H9 (cell line): ENCODE data around the gene ESRRB. TPM values are rescaled to one million over a fixed set of nuclear protein-coding genes. Genes with fewer than 3 reads are reported as not detected.

Source experiments
- DNase-seq: peaks from one replicate; pipeline ENCODE4 v3.0.0-alpha.2; 2017
- H2AFZ ChIP-seq: one replicate; pipeline ENCODE4 v1.6.1; 2013; ENCODE audit warnings: mild to moderate bottlenecking, low read length, control low read depth, moderate library complexity
- H2AK5ac ChIP-seq: 2 replicates; pipeline ENCODE4 v1.6.1; 2013; ENCODE audit warnings: low read length, control low read depth, mixed read lengths; ENCODE audit not compliant: insufficient read length
- H2BK120ac ChIP-seq: one replicate; pipeline ENCODE4 v1.6.1; 2013; ENCODE audit warnings: low read depth, mild to moderate bottlenecking, low read length, control low read depth, inconsistent platforms; ENCODE audit not compliant: poor library complexity, severe bottlenecking
- H2BK12ac ChIP-seq: 2 replicates; pipeline ENCODE4 v1.6.1; 2013; ENCODE audit warnings: low read length, control low read depth, mixed read lengths, low read depth; ENCODE audit not compliant: insufficient read length
- H2BK15ac ChIP-seq: 2 replicates; pipeline ENCODE4 v1.6.1; 2013; ENCODE audit warnings: low read depth, low read length, control low read depth
- H2BK20ac ChIP-seq: one replicate; pipeline ENCODE4 v1.6.1; 2013; ENCODE audit warnings: low read depth, mild to moderate bottlenecking, low read length, control low read depth, inconsistent platforms; ENCODE audit not compliant: poor library complexity, severe bottlenecking
- H2BK5ac ChIP-seq: 2 replicates; pipeline ENCODE4 v1.6.1; 2013; ENCODE audit warnings: low read length, control low read depth, mixed read lengths; ENCODE audit not compliant: insufficient read length
- H3K14ac ChIP-seq: 2 replicates; pipeline ENCODE4 v1.6.1; 2013; ENCODE audit warnings: low read length, control low read depth; ENCODE audit not compliant: insufficient read depth
- H3K18ac ChIP-seq: 2 replicates; pipeline ENCODE4 v1.6.1; 2013; ENCODE audit warnings: low read depth, mild to moderate bottlenecking, mixed read lengths, low read length, control low read depth; ENCODE audit not compliant: insufficient read length
- H3K23ac ChIP-seq: 2 replicates; pipeline ENCODE4 v1.6.1; 2013; ENCODE audit warnings: low read length, control low read depth, mixed read lengths, low read depth; ENCODE audit not compliant: insufficient read length
- H3K23me2 ChIP-seq: 2 replicates; pipeline ENCODE4 v1.6.1; 2013; ENCODE audit warnings: low read depth, mild to moderate bottlenecking, mixed read lengths, low read length, control low read depth; ENCODE audit not compliant: insufficient read length, poor library complexity, severe bottlenecking
- H3K27ac ChIP-seq: 2 replicates; pipeline ENCODE4 v1.5.1; 2013; ENCODE audit warnings: low read length, control low read depth, mixed read lengths, low read depth; ENCODE audit not compliant: insufficient read length
- H3K27me3 ChIP-seq: 2 replicates; pipeline ENCODE4 v1.6.1; 2013; ENCODE audit warnings: low read length, control low read depth, inconsistent platforms; ENCODE audit not compliant: insufficient read depth
- H3K4ac ChIP-seq: 2 replicates; pipeline ENCODE4 v1.6.1; 2013; ENCODE audit warnings: low read depth, mild to moderate bottlenecking, control low read depth, inconsistent platforms, low read length, moderate library complexity
- H3K4me1 ChIP-seq: 2 replicates; pipeline ENCODE4 v1.6.1; 2013; ENCODE audit warnings: low read length, control low read depth, inconsistent platforms; ENCODE audit not compliant: insufficient read depth
- H3K4me2 ChIP-seq: 2 replicates; pipeline ENCODE4 v1.6.1; 2013; ENCODE audit warnings: low read length, control low read depth, mixed read lengths; ENCODE audit not compliant: insufficient read length, insufficient read depth
- H3K56ac ChIP-seq: 2 replicates; pipeline ENCODE4 v1.6.1; 2013; ENCODE audit warnings: low read depth, mild to moderate bottlenecking, mixed read lengths, low read length, control low read depth; ENCODE audit not compliant: insufficient read length
- H3K79me1 ChIP-seq: 2 replicates; pipeline ENCODE4 v1.6.1; 2013; ENCODE audit warnings: low read depth, mild to moderate bottlenecking, moderate library complexity, low read length, control low read depth, inconsistent platforms; ENCODE audit not compliant: insufficient read depth, poor library complexity, severe bottlenecking
- H3K79me2 ChIP-seq: 2 replicates; pipeline ENCODE4 v1.6.1; 2013; ENCODE audit warnings: low read length, control low read depth, inconsistent platforms; ENCODE audit not compliant: insufficient read depth
- H3K9ac ChIP-seq: 2 replicates; pipeline ENCODE4 v1.6.1; 2013; ENCODE audit warnings: low read length, control low read depth, mixed read lengths; ENCODE audit not compliant: insufficient read length; ENCODE audit errors: extremely low read depth
- H3K9me3 ChIP-seq: one replicate; pipeline ENCODE4 v1.6.1; 2013; ENCODE audit warnings: low read depth, low read length, inconsistent platforms; ENCODE audit not compliant: control insufficient read depth
- H3T11ph ChIP-seq: one replicate; pipeline ENCODE4 v1.6.1; 2013; ENCODE audit warnings: mild to moderate bottlenecking, low read length, control low read depth, inconsistent platforms
- H4K20me1 ChIP-seq: one replicate; pipeline ENCODE4 v1.6.1; 2013; ENCODE audit not compliant: control insufficient read depth, insufficient read length, insufficient read depth
- H4K5ac ChIP-seq: 2 replicates; pipeline ENCODE4 v1.6.1; 2013; ENCODE audit warnings: low read depth, mild to moderate bottlenecking, mixed read lengths, low read length, control low read depth; ENCODE audit not compliant: insufficient read length
- H4K8ac ChIP-seq: replicated peaks from 2 replicates; pipeline ENCODE4 v1.6.1; 2013; ENCODE audit warnings: low read length, control low read depth, mixed read lengths, low read depth; ENCODE audit not compliant: insufficient read length
- H4K91ac ChIP-seq: 2 replicates; pipeline ENCODE4 v1.6.1; 2013; ENCODE audit warnings: low read depth, mild to moderate bottlenecking, moderate library complexity, mixed read lengths, low read length, control low read depth; ENCODE audit not compliant: insufficient read length
- H3K27ac Mint-ChIP-seq, 3 experiments: 2 replicates in 2 of 3; 3 replicates in 1 of 3; pipeline ENCODE4 v1.8.0; 2020 to 2021; ENCODE audit warnings: mixed read lengths in 3 of 3, mild to moderate bottlenecking in 1 of 3, moderate library complexity in 1 of 3
- H3K27me3 Mint-ChIP-seq: 2 replicates; pipeline ENCODE4 v1.8.0; 2021; ENCODE audit warnings: low read depth, mild to moderate bottlenecking, moderate library complexity, mixed read lengths
- H3K36me3 Mint-ChIP-seq, 3 experiments: 2 replicates in 2 of 3; 3 replicates in 1 of 3; pipeline ENCODE4 v1.8.0; 2020 to 2021; ENCODE audit warnings: low read depth in 3 of 3, mixed read lengths in 3 of 3; ENCODE audit not compliant: insufficient read depth in 1 of 3
- H3K4me1 Mint-ChIP-seq, 2 experiments: 2 replicates each; pipeline ENCODE4 v1.8.0; 2020; ENCODE audit warnings: mixed read lengths in 2 of 2
- H3K4me3 Mint-ChIP-seq, 2 experiments: 2 replicates in 1 of 2; 3 replicates in 1 of 2; pipeline ENCODE4 v1.8.0; 2020 to 2021; ENCODE audit warnings: mild to moderate bottlenecking in 2 of 2, mixed read lengths in 2 of 2, moderate library complexity in 1 of 2
- H3K9me3 Mint-ChIP-seq, 2 experiments: 2 replicates in 1 of 2; 3 replicates in 1 of 2; pipeline ENCODE4 v1.8.0; 2020; ENCODE audit warnings: mild to moderate bottlenecking in 2 of 2, mixed read lengths in 2 of 2, moderate library complexity in 1 of 2
- WGBS: extraction: QIAGEN DNeasy Blood & Tissue Kit; methylation state at CpG from one replicate; pipeline ENCODE4 v1.1.7; 2013; ENCODE audit warnings: missing lambda C conversion rate, low lambda C conversion rate, mixed read lengths; ENCODE audit not compliant: insufficient read length; ENCODE audit errors: extremely low coverage; 5-methylcytosine and 5-hydroxymethylcytosine counted together
- total RNA-seq: library from RNA; stranded (reverse); gene quantifications from 2 replicates; pipeline ENCODE4 v1.2.1, GENCODE V29; 2021
- TF ChIP-seq, protein P1 (sequence below): fragments of 200-600 bp; sonication (generic); conservative IDR thresholded peaks from 3 replicates; pipeline ENCODE4 v1.8.0; 2021; ENCODE audit warnings: antibody characterized with exemption, mild to moderate bottlenecking

The ESRRB gene
- total RNA-seq, 1 experiment from 2014 or later: 0.11 TPM

- Histone ChIP-seq H2AFZ (no peak overlapping the region), H3K79me1 (no peaks in the 10 kb centered on the region), H3K27me3 (no peaks in the 10 kb centered on the region), H2BK5ac (no peak overlapping the region), H3K4me2 (no peak overlapping the region), H3K79me2 (no peaks in the 10 kb centered on the region), H3K56ac (no peak overlapping the region), H3T11ph (no peak overlapping the region), H4K5ac (no peak overlapping the region), H2AK5ac (no peak overlapping the region), H3K27ac (no peak overlapping the region), H3K9ac (no peak overlapping the region), H3K14ac (no peak overlapping the region), H4K20me1 (no peaks in the 10 kb centered on the region), H3K23me2 (peaks cover 5% of the 10 kb centered on the region), H3K18ac (no peak overlapping the region), H3K4me1 (peaks cover 4% of the 10 kb centered on the region; the same call in 1 of the 2 replicates), H2BK20ac (no peak overlapping the region), H3K23ac (no peak overlapping the region), H2BK12ac (no peak overlapping the region), H3K4ac (no peak overlapping the region), H2BK120ac (no peak overlapping the region), H2BK15ac (no peak overlapping the region; the same call in 1 of the 2 replicates), H4K8ac (no peak overlapping the region), H4K91ac (no peak overlapping the region), H3K9me3 (no peaks in the 10 kb centered on the region)
- no CpG with 5 or more reads among the region's 3 CpGs for WGBS
- no peaks in the 10 kb centered on the region for H3K36me3 Mint-ChIP-seq
- H3K4me3 Mint-ChIP-seq: no peak overlapping the region
- TF ChIP-seq, protein P1, sequence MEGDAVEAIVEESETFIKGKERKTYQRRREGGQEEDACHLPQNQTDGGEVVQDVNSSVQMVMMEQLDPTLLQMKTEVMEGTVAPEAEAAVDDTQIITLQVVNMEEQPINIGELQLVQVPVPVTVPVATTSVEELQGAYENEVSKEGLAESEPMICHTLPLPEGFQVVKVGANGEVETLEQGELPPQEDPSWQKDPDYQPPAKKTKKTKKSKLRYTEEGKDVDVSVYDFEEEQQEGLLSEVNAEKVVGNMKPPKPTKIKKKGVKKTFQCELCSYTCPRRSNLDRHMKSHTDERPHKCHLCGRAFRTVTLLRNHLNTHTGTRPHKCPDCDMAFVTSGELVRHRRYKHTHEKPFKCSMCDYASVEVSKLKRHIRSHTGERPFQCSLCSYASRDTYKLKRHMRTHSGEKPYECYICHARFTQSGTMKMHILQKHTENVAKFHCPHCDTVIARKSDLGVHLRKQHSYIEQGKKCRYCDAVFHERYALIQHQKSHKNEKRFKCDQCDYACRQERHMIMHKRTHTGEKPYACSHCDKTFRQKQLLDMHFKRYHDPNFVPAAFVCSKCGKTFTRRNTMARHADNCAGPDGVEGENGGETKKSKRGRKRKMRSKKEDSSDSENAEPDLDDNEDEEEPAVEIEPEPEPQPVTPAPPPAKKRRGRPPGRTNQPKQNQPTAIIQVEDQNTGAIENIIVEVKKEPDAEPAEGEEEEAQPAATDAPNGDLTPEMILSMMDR: no peak
- no peaks in the 10 kb centered on the region; a peak in 1 of 5 replicates for H3K9me3 Mint-ChIP-seq
- DNase-seq: no peak
- peak overlapping the region in 1 of 3 experiments; percentile 44; a peak in 1 of 7 replicates for H3K27ac Mint-ChIP-seq
- peaks cover 3% of the 10 kb centered on the region; the same call in 1 of the 2 replicates for H3K27me3 Mint-ChIP-seq
- peaks cover 17 to 36% of the 10 kb centered on the region in 2 experiments for H3K4me1 Mint-ChIP-seq
Observed at GRCh38 chr14:76419399-76419798, 43.5 kb downstream of the ESRRB start.
